NT2/D1 (cell line): Measurements from ENCODE around the gene AOX1.

Experiments used
- DNase-seq: peaks from one replicate; pipeline ENCODE4 v3.0.0-alpha.2; 2011; ENCODE audit warnings: low read depth, low spot score
- H3K27me3 ChIP-seq: 2 replicates; pipeline ENCODE4 v1.6.0; 2011; ENCODE audit warnings: mild to moderate bottlenecking; ENCODE audit not compliant: insufficient read length, insufficient read depth
- H3K36me3 ChIP-seq: 2 replicates; pipeline ENCODE4 v1.6.1; 2011; ENCODE audit warnings: mild to moderate bottlenecking, low read length, mixed read lengths; ENCODE audit not compliant: insufficient read depth, insufficient read length
- H3K4me1 ChIP-seq: 2 replicates; pipeline ENCODE4 v1.5.1; 2011; ENCODE audit not compliant: insufficient read depth, insufficient read length
- H3K4me3 ChIP-seq: 2 replicates; pipeline ENCODE4 v1.5.1; 2011; ENCODE audit warnings: low read depth; ENCODE audit not compliant: insufficient read length
- H3K9ac ChIP-seq: 2 replicates; pipeline ENCODE4 v1.6.0; 2011; ENCODE audit warnings: low read depth; ENCODE audit not compliant: insufficient read length
- H3K9me3 ChIP-seq: 2 replicates; pipeline ENCODE4 v1.5.1; 2011; ENCODE audit warnings: mild to moderate bottlenecking, low read length; ENCODE audit not compliant: insufficient read depth
- SUZ12 ChIP-seq: IDR thresholded peaks from 2 replicates; pipeline ENCODE4 v1.6.1; 2011; ENCODE audit not compliant: insufficient read length, insufficient read depth; ENCODE audit errors: extremely low read depth
- YY1 ChIP-seq: IDR thresholded peaks from 2 replicates; pipeline ENCODE4 v1.6.1; 2011; ENCODE audit not compliant: insufficient read length, insufficient read depth
- ZNF274 ChIP-seq: IDR thresholded peaks from 2 replicates; pipeline ENCODE4 v1.6.1; 2011; ENCODE audit warnings: mild to moderate bottlenecking, low read depth, low read length

Gene AOX1

GRCh38 chr2:200578778-200579177, 7.0 kb upstream of the AOX1 start:
- Histone ChIP-seq H3K27me3 (no peaks in the 10 kb centered on the region), H3K36me3 (peaks cover 18% of the 10 kb centered on the region), H3K4me1 (no peaks in the 10 kb centered on the region), H3K4me3 (no peak overlapping the region), H3K9ac (no peak overlapping the region), H3K9me3 (no peaks in the 10 kb centered on the region; the same call in 1 of the 2 replicates)
- no peak for DNase-seq
- TF ChIP-seq YY1: no peak
- TF ChIP-seq SUZ12: no peak
- TF ChIP-seq ZNF274: no peak

- Histone ChIP-seq H3K36me3 (peaks cover 5% of the 10 kb centered on the region), H3K4me1 (no peaks in the 10 kb centered on the region), H3K9ac (no peak overlapping the region), H3K27me3 (peaks cover 3% of the 10 kb centered on the region), H3K9me3 (no peaks in the 10 kb centered on the region), H3K4me3 (no peak overlapping the region)
- DNase-seq: no peak
- TF ChIP-seq ZNF274 (no peak), SUZ12 (no peak)
These were observed 1.2 kb upstream of the AOX1 start for GRCh38 chr2:200584639-200585038.

- no peak for TF ChIP-seq ZNF274
- no peak for TF ChIP-seq YY1
- no peak for TF ChIP-seq SUZ12
- peak overlapping the region; percentile 61 for H3K4me3 ChIP-seq
- no peak for DNase-seq
- no peaks in the 10 kb centered on the region for H3K4me1 ChIP-seq
- H3K27me3 ChIP-seq: peaks cover 3% of the 10 kb centered on the region
- H3K36me3 ChIP-seq: peaks cover 5% of the 10 kb centered on the region
- no peaks in the 10 kb centered on the region for H3K9me3 ChIP-seq
- peak overlapping the region; percentile 79 for H3K9ac ChIP-seq
These were observed 479 bp upstream of the AOX1 start for GRCh38 chr2:200585340-200585729.

- DNase-seq: no peak
- Histone ChIP-seq H3K4me1 (no peaks in the 10 kb centered on the region), H3K36me3 (no peaks in the 10 kb centered on the region), H3K9me3 (no peaks in the 10 kb centered on the region), H3K4me3 (peak overlapping the region; percentile 61), H3K9ac (peak overlapping the region; percentile 79), H3K27me3 (peaks cover 3% of the 10 kb centered on the region)
- TF ChIP-seq YY1 (no peak), ZNF274 (no peak), SUZ12 (no peak)
These were observed 796 bp downstream of the AOX1 start for GRCh38 chr2:200586644-200586975.

GRCh38 chr2:200587007-200587616, 1.3 kb downstream of the AOX1 start:
- H3K27me3 ChIP-seq: peaks cover 3% of the 10 kb centered on the region
- DNase-seq: no peak
- no peak for TF ChIP-seq ZNF274
- no peak for TF ChIP-seq SUZ12
- no peak for TF ChIP-seq YY1

GRCh38 chr2:200588076-200588678, 2.4 kb downstream of the AOX1 start:
- Histone ChIP-seq H3K4me3 (no peak overlapping the region), H3K9ac (no peak overlapping the region), H3K36me3 (no peaks in the 10 kb centered on the region), H3K27me3 (peaks cover 3% of the 10 kb centered on the region), H3K4me1 (no peaks in the 10 kb centered on the region), H3K9me3 (no peaks in the 10 kb centered on the region)
- TF ChIP-seq SUZ12 (no peak), YY1 (no peak), ZNF274 (no peak)
- DNase-seq: no peak

More at GRCh38 chr2:200587007-200587616, 1.3 kb downstream of the AOX1 start:
- Histone ChIP-seq H3K36me3 (no peaks in the 10 kb centered on the region), H3K4me1 (no peaks in the 10 kb centered on the region), H3K4me3 (no peak overlapping the region), H3K9me3 (no peaks in the 10 kb centered on the region), H3K9ac (no peak overlapping the region)

GRCh38 chr2:200590090-200590489, 4.3 kb downstream of the AOX1 start:
- H3K9ac ChIP-seq: no peak overlapping the region
- H3K4me3 ChIP-seq: no peak overlapping the region
- no peaks in the 10 kb centered on the region for H3K36me3 ChIP-seq
- no peaks in the 10 kb centered on the region for H3K9me3 ChIP-seq
- TF ChIP-seq ZNF274 (no peak), YY1 (no peak), SUZ12 (no peak)
- no peak for DNase-seq
- no peaks in the 10 kb centered on the region for H3K4me1 ChIP-seq
- H3K27me3 ChIP-seq: peaks cover 3% of the 10 kb centered on the region
